NCI-H2107 (cell line): ENCODE results near the gene MAGI1.
"Not testable (repeated sequence)": the region's sequence is repeated elsewhere in the genome, so short reads cannot be mapped to it uniquely, and the experiment has no call there.

Experiments
- DNase-seq: peaks from one replicate; lab custom pipeline; 2025; lab: John Stamatoyannopoulos, UW

The MAGI1 gene

DNA sequence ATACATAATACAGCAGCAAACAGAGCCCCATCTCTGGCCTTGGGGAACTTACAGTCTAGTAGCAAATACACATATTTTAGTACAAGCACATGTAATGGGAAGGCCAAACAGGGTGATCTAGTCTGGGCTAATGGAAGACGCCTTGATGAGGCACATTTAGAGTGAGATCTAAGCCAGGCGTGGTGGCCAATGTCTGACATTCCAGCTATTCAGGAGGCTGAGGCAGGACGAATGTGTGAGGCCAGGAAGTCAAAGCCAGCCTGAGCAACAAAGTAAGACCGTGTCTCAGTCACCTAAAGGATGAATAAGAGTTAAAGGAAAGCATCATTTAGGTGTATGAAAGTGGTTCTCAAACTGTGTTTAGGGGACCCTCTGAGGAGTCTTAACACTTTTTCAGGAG lies 291.9 kb downstream of the MAGI1 start:
- no peak for DNase-seq

- no peak for DNase-seq
Measured at GRCh38 chr3:65745306-65745705, 293.4 kb downstream of the MAGI1 start.

DNA sequence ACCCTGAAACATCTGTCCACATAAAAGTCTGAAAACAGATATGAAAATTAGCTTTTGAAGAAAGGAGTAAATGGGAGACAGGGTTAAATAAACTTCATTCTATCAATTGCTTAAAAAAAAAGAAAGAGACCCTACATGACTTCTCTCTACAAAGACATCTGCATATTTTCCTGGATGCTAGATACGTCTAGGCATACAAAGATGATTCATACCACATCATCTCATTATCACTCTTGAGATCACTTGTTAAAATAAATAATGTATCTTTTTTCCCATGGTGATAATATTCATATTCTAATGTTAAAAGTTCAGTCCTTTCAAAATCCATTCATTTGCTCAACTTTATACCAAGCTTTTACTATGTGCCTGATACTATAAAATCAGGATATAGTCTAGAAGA lies 295.8 kb downstream of the MAGI1 start:
- no peak for DNase-seq

DNA sequence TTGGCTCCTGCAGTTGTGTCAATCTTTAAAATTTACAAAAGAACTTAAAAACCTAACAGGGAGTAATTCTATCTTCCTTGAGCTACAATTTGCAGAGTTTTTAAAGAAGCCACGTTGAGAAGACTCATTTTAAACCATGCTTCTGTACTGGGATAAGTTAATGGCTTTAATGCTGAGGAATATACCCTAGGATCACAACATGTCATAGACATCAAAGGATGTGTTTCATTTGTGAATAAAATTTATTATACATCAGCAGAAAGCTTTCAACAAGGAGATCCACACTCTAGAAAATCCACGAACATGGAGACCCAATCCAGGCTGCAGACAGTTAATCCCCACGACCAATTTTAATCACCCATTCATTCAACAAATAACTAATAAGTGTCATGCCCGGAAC lies 297.2 kb downstream of the MAGI1 start:
- DNase-seq, result no peak

- no peak for DNase-seq
Measured at GRCh38 chr3:65739901-65740541, 298.7 kb downstream of the MAGI1 start.

DNA sequence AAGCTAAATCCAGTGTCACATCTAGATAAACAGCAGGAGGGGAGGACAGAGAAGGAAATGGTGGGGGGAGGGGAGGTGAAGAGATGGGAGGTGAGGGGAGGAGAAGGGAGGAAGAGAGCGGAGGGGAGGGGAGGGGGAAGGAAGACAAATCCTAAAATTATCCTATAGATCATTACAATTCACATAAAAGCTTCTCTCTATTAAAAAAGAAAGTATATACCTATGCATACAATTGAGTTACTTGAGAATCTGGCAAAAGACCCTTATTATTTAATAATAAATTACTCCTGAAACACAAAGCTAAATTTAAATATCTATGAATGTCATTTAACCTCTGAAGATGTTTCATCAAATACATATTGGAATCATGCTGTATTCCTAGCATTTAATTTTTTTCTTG lies 303.9 kb downstream of the MAGI1 start:
- DNase-seq, result no peak

DNA sequence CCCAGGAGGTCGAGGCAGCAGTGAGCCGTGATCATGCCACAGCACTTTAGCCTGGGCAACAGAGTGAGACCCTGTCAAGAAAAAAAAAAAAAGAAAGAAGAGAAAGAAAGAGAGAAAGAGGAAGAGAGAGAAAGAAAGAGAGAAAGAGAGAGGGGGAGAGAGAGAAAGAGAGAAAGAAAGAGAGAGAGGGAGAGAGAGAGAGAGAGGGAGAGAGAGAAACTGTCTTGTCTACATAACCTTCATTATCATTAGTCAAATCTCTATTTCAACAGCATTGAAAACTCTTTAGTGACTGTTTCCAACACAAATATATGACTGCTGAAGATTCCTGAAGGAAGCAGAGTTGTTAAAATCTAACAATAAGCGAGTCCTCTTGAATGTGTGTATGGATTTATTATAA lies 304.3 kb downstream of the MAGI1 start:
- no peak for DNase-seq

DNA sequence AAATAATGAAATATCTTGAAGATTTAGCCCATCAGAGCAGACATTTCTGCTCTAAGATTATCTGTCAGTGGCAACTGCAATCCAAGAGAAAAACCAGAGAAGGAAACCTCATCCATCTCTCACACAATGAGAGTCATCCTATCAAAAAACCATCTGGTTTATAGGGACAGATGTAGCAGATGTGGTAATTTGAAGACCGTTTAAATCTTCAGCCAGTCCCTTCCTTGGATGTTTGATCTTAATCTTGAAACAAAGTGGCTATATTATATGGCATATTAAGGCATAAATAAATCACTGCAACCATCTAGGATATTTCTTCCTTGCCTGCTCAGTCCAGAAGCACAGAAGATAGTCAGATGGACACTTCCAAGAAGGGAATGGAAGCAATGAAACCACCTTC lies 305.3 kb downstream of the MAGI1 start:
- DNase-seq, result no peak

GRCh38 chr3:65732051-65732935 lies 306.4 kb downstream of the MAGI1 start:
- DNase-seq, result no peak

DNA sequence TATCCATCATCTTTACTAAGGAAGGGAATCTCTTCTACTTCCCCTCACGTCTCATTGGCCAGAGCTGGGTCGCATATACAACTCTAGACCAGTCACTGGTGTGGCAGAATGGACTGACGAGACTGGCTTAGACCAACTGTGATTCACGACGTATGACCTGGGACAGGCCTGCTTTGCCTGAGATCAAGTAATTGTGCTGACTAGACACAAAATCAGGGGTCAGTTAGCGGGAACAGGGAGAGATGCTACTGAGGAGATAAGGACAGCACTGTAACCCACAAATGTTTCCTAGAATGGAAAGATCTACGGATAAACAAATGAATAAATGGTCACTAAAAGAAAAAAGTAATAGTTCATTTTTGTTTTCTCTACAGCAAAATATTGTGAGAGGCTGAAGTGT lies 308.3 kb downstream of the MAGI1 start:
- DNase-seq, result no peak

DNA sequence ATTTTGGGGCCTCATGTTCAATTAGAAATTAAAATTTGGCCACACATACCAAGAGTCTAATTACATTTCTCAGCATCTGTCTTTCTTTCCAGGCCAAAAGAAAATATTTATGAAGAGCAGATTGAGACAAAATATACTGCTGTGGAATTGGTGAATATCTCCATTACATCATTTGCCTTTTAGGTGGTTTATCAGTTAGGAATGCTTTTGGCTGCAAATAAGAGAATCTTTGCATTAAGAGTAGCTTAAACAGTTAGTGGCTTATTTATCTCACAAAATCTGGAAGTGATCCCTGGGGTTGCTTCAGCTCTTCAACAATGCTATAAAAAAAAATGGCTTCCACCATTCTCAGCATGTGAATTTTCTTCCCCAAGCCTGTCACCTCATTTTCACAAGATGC lies 308.7 kb downstream of the MAGI1 start:
- no peak for DNase-seq

GRCh38 chr3:65729555-65729954 lies 309.2 kb downstream of the MAGI1 start:
- DNase-seq, result no peak

- no peak for DNase-seq
Measured at GRCh38 chr3:65728138-65728537, 310.6 kb downstream of the MAGI1 start.

DNA sequence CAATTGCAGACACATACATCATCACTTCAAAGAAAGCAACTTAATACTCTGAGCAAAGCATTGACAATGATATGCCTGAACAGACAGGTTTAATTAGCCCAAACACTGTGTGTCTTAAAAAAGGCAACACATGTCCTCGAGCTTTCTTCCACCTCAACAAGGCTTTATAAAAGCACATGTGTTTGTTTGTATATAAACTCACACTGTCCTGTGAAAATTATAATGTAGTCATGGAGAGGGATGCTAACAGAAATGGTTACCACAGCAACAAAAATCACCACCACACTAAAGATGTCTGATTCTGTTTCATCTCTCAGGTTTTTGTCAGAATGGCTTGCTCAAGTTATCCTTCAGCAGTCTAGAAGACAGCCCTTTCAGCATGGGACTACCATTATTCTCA lies 314.7 kb downstream of the MAGI1 start:
- DNase-seq, result no peak

DNA sequence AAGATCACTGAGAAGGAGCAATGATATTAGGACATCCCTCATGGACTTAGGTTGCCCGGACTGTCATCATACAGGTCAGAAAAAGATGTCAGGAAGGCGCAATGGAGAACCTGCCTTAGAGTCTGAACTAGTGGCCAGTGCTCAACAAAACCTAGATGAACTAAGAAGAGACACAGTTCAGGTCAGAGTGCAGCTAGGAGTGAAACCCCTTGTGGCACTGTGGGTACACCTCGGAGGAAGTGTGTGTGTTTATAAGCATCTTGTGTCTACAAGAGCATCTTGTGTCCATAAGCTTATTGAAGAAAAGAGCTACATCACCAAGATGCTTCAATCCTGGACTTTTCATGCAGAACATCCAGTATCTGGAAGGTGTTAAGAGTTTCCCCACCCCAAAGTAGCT lies 315.7 kb downstream of the MAGI1 start:
- DNase-seq, result no peak

DNA sequence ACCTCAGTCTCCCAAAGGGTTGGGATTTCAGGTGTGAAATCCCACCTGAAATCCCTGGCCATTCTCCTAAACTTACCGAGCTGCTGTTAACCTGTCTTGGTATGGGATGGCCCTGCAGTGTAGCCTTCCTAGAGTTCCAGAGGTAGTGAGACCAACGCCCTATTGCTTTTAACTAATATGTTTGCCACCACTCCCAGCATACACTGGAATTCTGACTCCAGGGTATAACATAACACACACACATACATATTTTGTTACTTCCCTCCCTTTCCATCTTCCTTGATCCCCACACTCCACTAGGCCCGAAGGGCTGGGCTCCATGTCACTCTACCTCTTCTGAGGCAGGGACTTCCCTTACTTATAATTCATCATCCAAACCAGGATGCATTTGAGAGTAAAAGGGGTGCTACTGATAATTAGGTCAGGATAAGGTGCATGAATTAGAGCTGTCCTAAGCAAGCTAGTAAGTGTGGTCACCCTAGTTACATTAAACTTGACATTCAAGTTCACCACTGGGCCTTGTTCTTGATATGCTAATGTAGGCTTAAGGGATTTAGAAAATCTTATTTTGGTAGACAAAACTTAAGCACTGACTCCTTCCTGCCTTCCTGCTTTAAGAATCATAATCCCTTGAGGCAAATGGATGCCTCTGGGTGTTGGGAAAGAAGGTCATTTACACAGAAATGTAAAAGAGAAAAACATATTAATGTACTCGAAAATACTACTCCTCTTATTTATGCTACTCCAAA lies 317.6 kb downstream of the MAGI1 start:
- no peak for DNase-seq

- DNase-seq, result not testable (repeated sequence)
Measured at GRCh38 chr3:65719639-65720038, 319.1 kb downstream of the MAGI1 start.

GRCh38 chr3:65717676-65718346 lies 320.9 kb downstream of the MAGI1 start:
- no peak for DNase-seq

GRCh38 chr3:65716071-65716751 lies 322.5 kb downstream of the MAGI1 start:
- no peak for DNase-seq

- DNase-seq, result no peak
Measured at GRCh38 chr3:65714134-65714533, 324.6 kb downstream of the MAGI1 start.

GRCh38 chr3:65713016-65713415 lies 325.7 kb downstream of the MAGI1 start:
- DNase-seq, result no peak

- no peak for DNase-seq
Measured at GRCh38 chr3:65712140-65712539, 326.6 kb downstream of the MAGI1 start.
